GM21526 (cell line): ENCODE results near the gene STAM2.
"Not testable (repeated sequence)": the region's sequence is repeated elsewhere in the genome, so short reads cannot be mapped to it uniquely, and the experiment has no call there.

ENCODE experiments used
- ATAC-seq: cut with Tn5 transposase; IDR thresholded peaks from one replicate; pipeline ENCODE4 v1.9.1; 2021; ENCODE audit warnings: moderate library complexity; ENCODE audit not compliant: unreplicated experiment, low FRiP score

The STAM2 gene

GRCh38 chr2:152115952-152116351 lies 59.6 kb downstream of the STAM2 start:
- no peak for ATAC-seq

- ATAC-seq, result no peak
These were observed 61.2 kb downstream of the STAM2 start for GRCh38 chr2:152114366-152114765.

GRCh38 chr2:152107140-152107539 lies 68.4 kb downstream of the STAM2 start:
- not testable (repeated sequence) for ATAC-seq

GRCh38 chr2:152106464-152106863 lies 69.1 kb downstream of the STAM2 start:
- no peak for ATAC-seq

- no peak for ATAC-seq
These were observed 72.3 kb downstream of the STAM2 start for GRCh38 chr2:152103271-152103670.

- no peak for ATAC-seq
These were observed 74.6 kb downstream of the STAM2 start for GRCh38 chr2:152100961-152101360.

GRCh38 chr2:152099367-152100050 lies 76.1 kb downstream of the STAM2 start:
- no peak for ATAC-seq

- ATAC-seq, result no peak
These were observed 76.8 kb downstream of the STAM2 start, which contains the start of gene CACNB4 for GRCh38 chr2:152098496-152099366. Gene CACNB4 (minus strand): TSS chr2:152099044.

- no peak for ATAC-seq
These were observed 77.6 kb downstream of the STAM2 start for GRCh38 chr2:152097801-152098495.

- ATAC-seq, result no peak
These were observed 78.2 kb downstream of the STAM2 start for GRCh38 chr2:152097290-152097800.

GRCh38 chr2:152095146-152095545 lies 80.4 kb downstream of the STAM2 start:
- no peak for ATAC-seq

GRCh38 chr2:152094014-152094413 lies 81.5 kb downstream of the STAM2 start:
- ATAC-seq, result no peak

- ATAC-seq, result no peak
These were observed 82.1 kb downstream of the STAM2 start for GRCh38 chr2:152093464-152093863.

- no peak for ATAC-seq
These were observed 83.5 kb downstream of the STAM2 start for GRCh38 chr2:152092095-152092494.

- ATAC-seq, result not testable (repeated sequence)
These were observed 84.8 kb downstream of the STAM2 start for GRCh38 chr2:152090726-152091125.

GRCh38 chr2:152089238-152089637 lies 86.3 kb downstream of the STAM2 start:
- no peak for ATAC-seq

- ATAC-seq, result no peak
These were observed 87.6 kb downstream of the STAM2 start for GRCh38 chr2:152088006-152088405.

- no peak for ATAC-seq
These were observed 89.3 kb downstream of the STAM2 start for GRCh38 chr2:152086231-152086630.

- ATAC-seq, result no peak
These were observed 91.5 kb downstream of the STAM2 start for GRCh38 chr2:152084076-152084475.

- ATAC-seq, result no peak
These were observed 92.2 kb downstream of the STAM2 start for GRCh38 chr2:152083202-152083875.
